ENCODE data around the gene ADAMTS7.

GRCh38 chr15:78800806-78801205, 10.5 kb downstream of the ADAMTS7 start:
- TF ChIP-seq, protein P1, sequence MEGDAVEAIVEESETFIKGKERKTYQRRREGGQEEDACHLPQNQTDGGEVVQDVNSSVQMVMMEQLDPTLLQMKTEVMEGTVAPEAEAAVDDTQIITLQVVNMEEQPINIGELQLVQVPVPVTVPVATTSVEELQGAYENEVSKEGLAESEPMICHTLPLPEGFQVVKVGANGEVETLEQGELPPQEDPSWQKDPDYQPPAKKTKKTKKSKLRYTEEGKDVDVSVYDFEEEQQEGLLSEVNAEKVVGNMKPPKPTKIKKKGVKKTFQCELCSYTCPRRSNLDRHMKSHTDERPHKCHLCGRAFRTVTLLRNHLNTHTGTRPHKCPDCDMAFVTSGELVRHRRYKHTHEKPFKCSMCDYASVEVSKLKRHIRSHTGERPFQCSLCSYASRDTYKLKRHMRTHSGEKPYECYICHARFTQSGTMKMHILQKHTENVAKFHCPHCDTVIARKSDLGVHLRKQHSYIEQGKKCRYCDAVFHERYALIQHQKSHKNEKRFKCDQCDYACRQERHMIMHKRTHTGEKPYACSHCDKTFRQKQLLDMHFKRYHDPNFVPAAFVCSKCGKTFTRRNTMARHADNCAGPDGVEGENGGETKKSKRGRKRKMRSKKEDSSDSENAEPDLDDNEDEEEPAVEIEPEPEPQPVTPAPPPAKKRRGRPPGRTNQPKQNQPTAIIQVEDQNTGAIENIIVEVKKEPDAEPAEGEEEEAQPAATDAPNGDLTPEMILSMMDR (IDR thresholded peaks at IDR 0.05): no peak
- no peak for TF ChIP-seq POLR2A (IDR thresholded peaks at IDR 0.05)

Measured in uterus (tissue), 2 donors.